Tibial artery (tissue), 4 donors: Measurements from ENCODE around the gene COL8A1.

Experiments
- DNase-seq, 2 donors: peaks; one replicate each; pipeline ENCODE4 v3.0.0-alpha.2; 2019
- H3K27ac ChIP-seq, 2 donors: fragments of 200-600 bp; sonication (generic) in 1 of 2; 1 replicate in 1 of 2; 2 replicates in 1 of 2; pipeline ENCODE4 v1.5.1; 2018 to 2019; ENCODE audit warnings: mild to moderate bottlenecking in 1 of 2
- H3K27me3 ChIP-seq, 2 donors: fragments of 200-600 bp; sonication (generic) in 1 of 2; one replicate each; pipeline versions ENCODE4 v1.5.1 to v1.6.0; 2016 to 2019
- H3K36me3 ChIP-seq, 3 donors: fragments of 200-600 bp; sonication (generic) in 2 of 3; one replicate each; pipeline ENCODE4 v1.5.1; 2016 to 2019; ENCODE audit warnings: mild to moderate bottlenecking in 2 of 3
- H3K4me1 ChIP-seq, 4 donors: fragments of 200-600 bp; sonication (generic) in 2 of 4; 1 replicate in 3 of 4; 2 replicates in 1 of 4; pipeline ENCODE4 v1.5.1; 2016 to 2019
- H3K4me3 ChIP-seq, 2 donors: fragments of 200-600 bp; sonication (generic) in 1 of 2; 1 replicate in 1 of 2; 2 replicates in 1 of 2; pipeline ENCODE4 v1.5.1; 2018 to 2019; ENCODE audit warnings: mild to moderate bottlenecking in 2 of 2
- H3K9me3 ChIP-seq, 3 donors: fragments of 200-600 bp; sonication (generic) in 1 of 3; one replicate each; pipeline ENCODE4 v1.5.1; 2016 to 2019
- intact Hi-C: fragments of 100-400 bp; cut with DNase I; formaldehyde crosslinking; loops from one replicate; pipeline ENCODE4 v1.15.0; 2023; ENCODE audit warnings: low total_unique reads
- TF ChIP-seq, protein P1 (sequence below), 2 experiments: fragments of 200-600 bp in 1 of 2; fragments of 450-650 bp in 1 of 2; IDR thresholded peaks; one replicate each; pipeline ENCODE4 v1.5.1; 2017 to 2019; ENCODE audit warnings: antibody characterized with exemption in 2 of 2, mild to moderate bottlenecking in 1 of 2, moderate library complexity in 1 of 2

COL8A1 gene

DNA sequence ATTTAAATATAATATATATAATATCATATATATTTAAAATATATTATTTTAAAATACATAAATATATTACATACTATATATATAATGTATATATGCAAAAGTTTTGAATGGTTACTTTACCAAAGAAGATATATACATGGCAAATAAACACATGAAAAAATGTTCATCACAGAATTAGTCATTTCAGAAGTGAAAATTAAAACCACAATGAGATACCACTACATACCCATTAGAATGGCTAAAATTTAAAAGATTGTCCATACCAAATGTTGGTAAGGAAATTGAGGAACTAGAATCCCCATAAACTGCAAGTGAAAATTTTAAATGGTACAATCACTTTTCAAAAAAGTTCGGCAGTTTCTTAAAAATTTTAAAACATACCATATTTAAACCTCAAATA lies 23.6 kb upstream of the COL8A1 start:
- Histone ChIP-seq H3K4me3 (no peak overlapping the region), H3K36me3 (no peaks in the 10 kb centered on the region), H3K9me3 (no peaks in the 10 kb centered on the region), H3K4me1 (no peaks in the 10 kb centered on the region), H3K27me3 (no peaks in the 10 kb centered on the region), H3K27ac (no peak overlapping the region)
- intact Hi-C loops: loop anchor here (10.0 kb wide), 1 partner anchor 60 kb away; no protein-coding TSS in a partner anchor
- DNase-seq: no peak
- TF ChIP-seq, protein P1, sequence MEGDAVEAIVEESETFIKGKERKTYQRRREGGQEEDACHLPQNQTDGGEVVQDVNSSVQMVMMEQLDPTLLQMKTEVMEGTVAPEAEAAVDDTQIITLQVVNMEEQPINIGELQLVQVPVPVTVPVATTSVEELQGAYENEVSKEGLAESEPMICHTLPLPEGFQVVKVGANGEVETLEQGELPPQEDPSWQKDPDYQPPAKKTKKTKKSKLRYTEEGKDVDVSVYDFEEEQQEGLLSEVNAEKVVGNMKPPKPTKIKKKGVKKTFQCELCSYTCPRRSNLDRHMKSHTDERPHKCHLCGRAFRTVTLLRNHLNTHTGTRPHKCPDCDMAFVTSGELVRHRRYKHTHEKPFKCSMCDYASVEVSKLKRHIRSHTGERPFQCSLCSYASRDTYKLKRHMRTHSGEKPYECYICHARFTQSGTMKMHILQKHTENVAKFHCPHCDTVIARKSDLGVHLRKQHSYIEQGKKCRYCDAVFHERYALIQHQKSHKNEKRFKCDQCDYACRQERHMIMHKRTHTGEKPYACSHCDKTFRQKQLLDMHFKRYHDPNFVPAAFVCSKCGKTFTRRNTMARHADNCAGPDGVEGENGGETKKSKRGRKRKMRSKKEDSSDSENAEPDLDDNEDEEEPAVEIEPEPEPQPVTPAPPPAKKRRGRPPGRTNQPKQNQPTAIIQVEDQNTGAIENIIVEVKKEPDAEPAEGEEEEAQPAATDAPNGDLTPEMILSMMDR (IDR thresholded peaks at IDR 0.05): no peak

DNA sequence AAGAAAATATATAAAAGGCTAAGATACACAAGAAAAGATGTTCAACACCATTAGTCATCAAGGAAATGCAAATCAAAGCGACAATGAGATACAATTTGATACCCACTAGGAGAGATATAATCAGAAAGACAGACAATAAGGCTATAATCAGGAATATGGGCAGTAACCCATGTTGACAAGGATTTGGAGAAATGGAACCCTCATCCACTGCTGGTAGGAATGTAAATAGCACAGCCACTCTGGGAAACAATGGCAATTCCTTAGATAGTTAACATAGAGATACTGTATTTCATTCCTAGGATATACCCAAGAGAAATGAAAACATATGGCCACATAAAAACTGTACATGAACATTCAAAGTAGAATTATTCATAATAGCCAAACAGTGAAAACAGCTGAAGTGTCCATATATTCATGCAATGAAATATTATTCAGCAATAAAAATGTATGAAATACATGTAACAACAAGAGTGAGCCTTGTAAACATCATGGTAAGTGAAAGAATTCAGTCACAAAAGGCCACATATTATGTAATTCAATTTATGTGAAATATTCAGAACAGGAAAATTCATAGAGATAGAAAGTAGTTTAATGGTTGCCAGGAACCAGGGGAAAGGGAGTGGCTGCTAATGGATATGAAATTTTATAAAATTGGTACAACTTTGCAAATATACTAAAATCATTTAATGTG lies 18.2 kb upstream of the COL8A1 start:
- Histone ChIP-seq H3K27me3 (no peaks in the 10 kb centered on the region), H3K27ac (no peak overlapping the region), H3K4me3 (no peak overlapping the region), H3K9me3 (no peaks in the 10 kb centered on the region), H3K4me1 (peaks cover 0 to 4% (median 0%) of the 10 kb centered on the region in 4 donors), H3K36me3 (no peaks in the 10 kb centered on the region)
- intact Hi-C loops: no loop called here
- TF ChIP-seq, protein P1 (IDR thresholded peaks at IDR 0.05): no peak
- DNase-seq: no peak

DNA sequence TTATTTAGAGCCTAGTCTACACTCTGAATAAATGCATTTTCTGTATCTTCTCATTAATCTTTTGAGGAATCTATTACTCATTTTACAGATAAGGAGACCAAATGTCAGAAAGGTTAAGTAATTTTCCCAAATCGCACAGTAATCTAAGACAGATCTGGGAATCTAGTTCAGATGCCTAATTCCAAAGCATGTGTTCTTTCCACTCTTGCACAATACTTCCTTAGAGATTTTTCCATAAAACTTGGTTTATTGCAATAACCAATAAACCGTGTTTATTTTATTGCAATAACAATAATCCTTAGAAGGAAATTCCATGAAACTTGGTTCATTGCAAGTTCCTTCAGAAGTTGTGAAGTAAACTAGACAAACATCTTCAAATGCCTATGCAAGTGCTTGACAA lies 17.4 kb upstream of the COL8A1 start:
- H3K9me3 ChIP-seq: no peaks in the 10 kb centered on the region
- TF ChIP-seq, protein P1 (IDR thresholded peaks at IDR 0.05): no peak
- H3K4me1 ChIP-seq: peaks cover 0 to 9% (median 0%) of the 10 kb centered on the region in 4 donors
- no peaks in the 10 kb centered on the region for H3K36me3 ChIP-seq
- DNase-seq: no peak
- no peak overlapping the region for H3K27ac ChIP-seq
- intact Hi-C loops: no loop called here
- H3K4me3 ChIP-seq: no peak overlapping the region
- no peaks in the 10 kb centered on the region for H3K27me3 ChIP-seq

DNA sequence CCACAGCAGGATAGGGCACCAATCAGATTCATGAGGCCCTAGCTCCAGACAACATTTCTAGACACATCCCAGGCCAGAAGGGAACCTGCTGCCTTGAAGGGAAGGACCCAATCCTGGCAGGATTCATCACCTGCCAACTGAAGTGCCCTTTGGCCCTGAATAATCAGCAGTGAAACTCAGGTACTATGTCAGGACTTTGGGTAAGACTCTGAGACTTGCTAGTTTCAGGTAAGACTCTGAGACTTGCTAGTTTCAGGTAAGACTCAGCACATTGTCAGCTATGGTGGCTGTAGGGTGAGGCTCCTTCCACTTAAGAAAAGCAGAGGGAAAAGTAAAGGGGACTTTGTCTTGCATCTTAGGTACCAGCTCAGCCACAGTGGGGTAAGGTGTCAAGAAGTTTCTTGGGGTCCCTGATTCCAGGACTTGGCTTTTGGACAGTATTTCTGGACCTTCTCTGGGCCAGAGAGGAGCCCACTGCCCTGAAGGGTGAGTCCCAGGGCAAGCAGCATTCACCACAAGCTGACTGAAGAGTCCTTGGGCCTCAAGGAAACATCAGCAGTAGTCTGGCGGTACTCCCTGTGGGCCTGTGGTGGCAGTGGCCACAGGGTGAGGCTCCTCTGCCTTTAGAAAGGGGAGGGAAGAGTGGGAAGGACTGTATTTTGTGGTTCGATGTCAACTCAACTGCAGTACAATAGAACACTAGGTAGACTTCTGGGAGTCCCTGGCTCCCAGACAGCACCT lies 13.7 kb upstream of the COL8A1 start:
- H3K4me3 ChIP-seq: no peak overlapping the region
- intact Hi-C loops: no loop called here
- H3K9me3 ChIP-seq: no peaks in the 10 kb centered on the region
- H3K4me1 ChIP-seq: peaks cover 0 to 23% (median 0%) of the 10 kb centered on the region in 4 donors
- no peak for DNase-seq
- no peaks in the 10 kb centered on the region for H3K36me3 ChIP-seq
- no peaks in the 10 kb centered on the region for H3K27me3 ChIP-seq
- H3K27ac ChIP-seq: no peak overlapping the region
- TF ChIP-seq, protein P1 (IDR thresholded peaks at IDR 0.05): no peak

DNA sequence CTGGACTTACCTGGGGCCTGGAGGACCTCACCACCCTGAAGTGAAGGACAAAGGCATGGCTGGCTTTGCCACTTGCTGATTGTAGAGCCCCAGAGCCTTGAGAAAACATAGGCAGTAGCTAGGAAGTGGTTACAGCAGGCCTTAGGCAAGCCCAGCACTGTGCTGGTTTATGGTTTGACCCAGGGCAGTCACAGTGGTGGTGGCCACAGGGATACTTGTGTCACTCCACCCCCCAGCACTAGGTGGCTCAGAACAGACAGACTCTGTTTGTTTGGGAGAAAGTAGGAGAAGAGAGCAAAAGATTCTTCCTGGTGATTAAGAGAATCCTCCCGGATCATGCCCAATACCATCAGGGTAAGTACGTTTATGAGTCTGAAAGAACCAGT lies 13.2 kb upstream of the COL8A1 start:
- no peaks in the 10 kb centered on the region for H3K9me3 ChIP-seq
- peaks cover 0 to 23% (median 0%) of the 10 kb centered on the region in 4 donors for H3K4me1 ChIP-seq
- H3K4me3 ChIP-seq: no peak overlapping the region
- intact Hi-C loops: no loop called here
- H3K27ac ChIP-seq: no peak overlapping the region
- H3K36me3 ChIP-seq: no peaks in the 10 kb centered on the region
- DNase-seq: no peak
- H3K27me3 ChIP-seq: no peaks in the 10 kb centered on the region
- TF ChIP-seq, protein P1 (IDR thresholded peaks at IDR 0.05): no peak
